ENCODE results near the gene PTGDS.

The PTGDS gene

GRCh38 chr9:136974817-136975535, 2.3 kb upstream of the PTGDS start:
- no peak for DNase-seq

- DNase-seq: no peak
These were observed 1.7 kb upstream of the PTGDS start for GRCh38 chr9:136975644-136976043.

DNA sequence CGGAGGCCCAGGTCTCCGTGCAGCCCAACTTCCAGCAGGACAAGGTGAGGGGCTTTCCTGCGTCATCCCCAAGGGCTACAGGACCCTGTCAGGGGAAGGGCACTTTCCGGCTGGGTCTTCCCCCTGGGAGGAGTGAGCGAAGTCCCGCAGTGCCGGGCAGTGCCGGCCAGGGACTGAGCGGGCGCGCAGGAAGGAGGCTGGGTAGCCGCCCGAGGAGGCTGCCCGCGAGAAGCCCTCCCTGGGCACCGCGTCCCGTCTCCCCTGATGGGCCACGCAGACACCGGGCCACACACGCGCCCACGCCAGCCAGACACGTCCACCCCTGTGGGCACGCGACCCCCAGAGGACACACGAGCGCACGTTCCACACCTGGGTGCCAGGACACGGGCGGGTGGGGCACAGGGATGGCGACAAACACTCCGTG, 357 bp downstream of the PTGDS start:
- DNase-seq: no peak

DNA sequence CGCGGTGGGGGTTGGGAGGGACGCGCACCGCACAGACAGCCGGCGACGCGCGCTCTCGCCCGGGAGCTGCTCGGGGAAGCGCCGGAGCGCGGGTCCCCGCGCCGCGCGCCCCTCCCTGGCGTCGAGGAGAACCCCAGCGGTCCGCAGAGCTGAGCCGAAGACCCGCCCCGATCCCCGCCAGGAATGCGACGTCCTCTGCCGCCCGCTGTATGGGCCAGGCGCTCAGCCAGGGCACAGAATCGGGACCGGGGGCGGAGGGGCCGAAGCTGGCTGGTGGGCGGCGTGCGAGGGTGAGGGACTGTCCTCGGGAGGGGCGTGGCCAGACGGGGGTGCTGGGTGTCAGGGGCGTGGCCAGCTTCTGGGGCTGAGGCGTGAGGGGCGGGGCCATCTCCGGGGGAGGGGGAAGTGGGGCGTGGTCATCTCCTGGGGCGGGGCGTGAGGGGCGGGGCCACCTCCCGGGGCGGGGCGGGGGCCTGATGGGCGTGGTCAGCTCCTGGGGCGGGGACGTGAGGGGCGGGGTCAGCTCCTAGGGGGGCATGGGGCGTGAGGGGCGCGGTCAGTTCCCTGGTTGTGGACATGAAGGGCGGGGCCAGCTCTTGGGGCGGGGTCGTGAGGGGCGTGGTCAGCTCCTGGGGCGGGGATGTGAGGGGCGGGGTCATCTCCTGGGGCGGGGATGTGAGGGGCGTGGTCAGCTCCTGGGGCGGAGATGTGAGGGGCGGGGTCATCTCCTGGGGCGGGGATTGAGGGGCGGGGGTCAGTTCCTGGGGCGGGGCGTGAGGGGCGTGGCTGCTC, 965 bp downstream of the PTGDS start:
- DNase-seq: peak; percentile 74

DNA sequence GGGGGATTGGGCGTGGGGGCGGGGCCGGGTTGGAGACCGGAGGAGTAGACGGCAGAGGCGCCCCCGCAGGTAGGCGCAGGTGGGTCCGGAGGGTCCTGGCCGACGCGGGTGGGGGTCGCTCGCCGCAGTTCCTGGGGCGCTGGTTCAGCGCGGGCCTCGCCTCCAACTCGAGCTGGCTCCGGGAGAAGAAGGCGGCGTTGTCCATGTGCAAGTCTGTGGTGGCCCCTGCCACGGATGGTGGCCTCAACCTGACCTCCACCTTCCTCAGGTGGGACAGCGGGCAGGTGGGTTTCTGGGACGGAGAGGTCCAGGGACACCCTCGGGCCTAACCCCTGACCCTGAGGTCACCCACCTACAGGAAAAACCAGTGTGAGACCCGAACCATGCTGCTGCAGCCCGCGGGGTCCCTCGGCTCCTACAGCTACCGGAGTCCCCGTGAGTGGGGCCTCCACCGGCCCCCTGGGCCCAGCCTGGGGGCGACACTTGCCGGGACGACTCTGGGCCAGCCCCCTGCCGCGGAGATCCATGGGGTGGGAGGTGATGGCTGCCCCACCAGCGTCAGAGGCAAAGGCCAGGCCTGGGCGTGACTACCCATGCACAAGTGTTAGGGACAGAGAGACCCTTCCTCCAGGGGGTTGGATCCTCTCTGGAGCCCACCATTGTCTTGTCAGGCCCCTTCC, 1.7 kb downstream of the PTGDS start:
- DNase-seq: no peak

DNA sequence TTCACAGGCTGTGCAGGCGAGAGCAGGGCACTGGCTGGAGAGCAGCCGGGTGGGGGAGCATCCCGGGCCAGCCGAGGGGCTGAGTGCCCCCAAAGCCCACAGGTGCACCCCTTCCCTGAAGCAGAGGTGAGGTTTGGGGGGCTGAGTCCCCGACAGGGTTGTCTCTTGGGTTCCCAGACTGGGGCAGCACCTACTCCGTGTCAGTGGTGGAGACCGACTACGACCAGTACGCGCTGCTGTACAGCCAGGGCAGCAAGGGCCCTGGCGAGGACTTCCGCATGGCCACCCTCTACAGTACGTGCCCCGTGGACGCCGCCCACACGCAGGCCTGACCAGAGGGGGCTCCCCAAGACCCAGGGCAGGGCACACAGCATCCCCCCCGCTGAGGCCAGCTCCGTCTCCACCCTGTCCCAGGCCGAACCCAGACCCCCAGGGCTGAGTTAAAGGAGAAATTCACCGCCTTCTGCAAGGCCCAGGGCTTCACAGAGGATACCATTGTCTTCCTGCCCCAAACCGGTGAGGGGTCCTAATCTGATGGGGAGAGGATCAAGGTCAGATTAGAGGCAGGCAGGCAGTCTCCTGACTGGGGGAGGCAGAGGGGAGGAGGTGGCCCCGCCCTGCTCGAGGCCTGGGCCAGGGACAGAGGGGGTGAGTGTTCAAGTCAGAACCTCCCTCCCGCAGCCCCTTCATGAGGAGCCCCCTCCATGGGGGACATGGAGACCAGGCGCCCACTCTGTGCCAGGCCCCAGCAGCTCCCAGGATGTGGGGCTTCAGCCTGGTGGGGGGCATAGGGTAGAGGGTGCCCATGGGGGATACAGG, 2.7 kb downstream of the PTGDS start:
- DNase-seq: no peak

DNA sequence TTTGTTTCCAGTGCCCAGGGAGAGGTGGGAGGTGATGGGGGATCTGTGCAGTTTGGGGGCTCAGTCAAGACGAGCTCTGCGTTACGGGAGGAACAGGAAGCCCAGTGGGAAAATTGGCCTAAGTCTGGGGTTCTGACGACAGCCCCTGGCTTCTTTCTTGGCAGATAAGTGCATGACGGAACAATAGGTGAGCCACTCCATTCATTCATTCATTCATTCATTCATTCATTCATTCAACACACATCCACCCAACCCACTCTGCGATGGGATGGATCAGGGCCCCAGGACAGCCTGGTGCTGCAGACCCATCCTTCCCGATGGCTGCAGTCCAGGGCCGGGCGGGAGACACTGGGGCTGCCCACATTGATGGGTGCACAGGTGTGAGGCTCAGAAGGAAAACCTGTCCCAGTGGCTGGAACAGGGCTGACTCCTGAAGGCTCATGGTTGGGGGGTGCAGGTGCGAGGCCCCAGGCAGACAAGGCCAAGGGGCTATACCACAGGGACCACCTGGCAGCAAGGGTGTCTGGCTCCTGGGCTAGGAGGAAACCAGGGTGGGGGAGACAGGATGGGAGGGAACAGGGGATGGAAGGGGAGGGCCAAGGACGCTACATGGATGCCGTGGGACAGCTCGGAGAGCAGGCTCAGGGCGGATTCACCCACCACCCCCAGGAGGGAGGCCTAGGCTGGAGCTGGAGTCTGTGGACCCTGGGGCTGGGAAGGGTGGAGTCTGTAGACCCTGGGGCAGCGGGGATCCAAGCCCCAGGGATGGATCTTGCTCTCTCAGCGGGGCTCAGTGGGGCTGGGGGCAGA, 3.6 kb downstream of the PTGDS start:
- DNase-seq: no peak

GRCh38 chr9:136981588-136982231, 4.4 kb downstream of the PTGDS start:
- no peak for DNase-seq

- DNase-seq: no peak
These were observed 5.1 kb downstream of the PTGDS start, which contains the start of gene LCNL1 for GRCh38 chr9:136982232-136983051. TSS of gene LCNL1 (plus strand) at chr9:136982993. CDS start at chr9:136983587, 594 bp downstream.

- DNase-seq: no peak
These were observed 5.9 kb downstream of the PTGDS start for GRCh38 chr9:136983167-136983566.

- DNase-seq: no peak
These were observed 6.5 kb downstream of the PTGDS start for GRCh38 chr9:136983656-136984314.

DNA sequence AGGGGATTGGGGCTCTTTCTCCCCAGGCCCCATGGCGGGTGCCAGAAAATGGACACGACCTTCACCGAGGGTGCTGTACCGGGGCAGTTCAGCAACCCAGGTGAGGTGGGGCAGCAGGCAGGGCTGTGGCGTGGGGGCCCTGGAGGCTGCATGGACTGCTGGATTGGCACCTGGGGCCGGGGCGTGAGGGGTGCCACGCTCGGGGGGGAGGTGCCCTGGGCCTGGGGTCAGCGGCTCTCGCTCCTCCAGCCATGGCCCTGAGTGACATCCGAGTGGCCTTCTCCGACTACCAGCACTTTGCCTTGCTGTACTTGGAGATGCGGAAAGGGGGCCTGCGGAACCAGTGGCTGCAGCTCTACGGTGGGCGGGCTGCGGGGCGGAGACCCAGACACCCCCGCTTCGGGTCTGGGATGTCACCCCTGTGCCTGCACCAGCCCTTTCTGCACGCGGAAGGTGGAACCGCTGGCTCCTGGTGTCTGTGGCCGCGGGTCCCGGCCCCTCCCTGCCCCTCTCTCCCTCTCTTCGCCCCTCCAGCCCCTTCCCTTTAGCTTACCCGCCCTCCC, 7.2 kb downstream of the PTGDS start:
- no peak for DNase-seq

DNA sequence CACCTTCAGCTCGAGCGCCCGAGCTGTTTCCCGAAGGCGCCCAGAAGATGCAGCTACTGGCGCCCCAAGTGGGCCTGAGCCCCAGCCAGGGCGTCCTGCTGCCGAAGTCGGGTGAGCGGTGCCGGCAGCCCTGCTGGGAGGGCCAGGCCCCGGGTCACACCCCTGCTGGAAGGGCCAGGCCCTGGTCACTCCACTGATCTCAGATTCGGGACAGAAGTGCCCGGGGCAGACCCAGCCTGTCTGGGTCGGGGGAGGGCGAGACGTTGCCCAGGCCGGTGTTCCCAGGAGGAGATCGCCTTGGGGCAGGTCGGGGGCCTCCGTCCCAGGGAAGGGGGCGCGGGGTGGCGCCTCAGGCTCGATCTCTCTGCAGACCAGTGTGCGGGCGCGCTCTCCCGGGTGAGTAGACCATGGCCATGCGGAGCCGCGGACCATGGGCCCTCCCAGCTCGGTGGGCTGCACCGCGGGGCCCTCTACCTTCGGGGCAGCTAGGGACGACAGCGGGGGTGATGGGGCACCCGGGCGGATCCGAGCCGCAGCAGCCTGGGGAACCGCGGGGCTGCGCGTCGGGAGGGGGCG, 7.8 kb downstream of the PTGDS start:
- no peak for DNase-seq

GRCh38 chr9:136985853-136986252, 8.5 kb downstream of the PTGDS start:
- no peak for DNase-seq

DNA sequence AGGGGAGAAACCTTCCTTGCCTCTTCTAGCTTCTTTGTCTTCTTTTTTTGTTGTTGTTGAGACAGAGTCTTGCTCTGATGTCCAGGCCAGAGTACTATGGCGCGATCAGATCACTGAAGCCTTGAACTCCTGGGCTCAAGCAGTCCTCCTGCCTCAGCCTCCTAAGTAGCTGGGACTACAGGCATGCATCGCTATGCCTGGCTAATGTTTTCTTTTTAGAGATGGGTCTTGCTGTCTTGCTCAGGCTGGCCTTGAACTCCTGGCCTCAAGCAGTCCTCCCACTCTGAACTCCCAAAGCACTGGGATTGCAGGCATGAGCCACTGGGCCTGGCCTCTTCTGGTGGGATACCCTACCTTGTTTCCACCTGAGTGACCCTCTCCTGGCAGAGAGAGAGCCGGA, 11.6 kb downstream of the PTGDS start:
- no peak for DNase-seq

DNA sequence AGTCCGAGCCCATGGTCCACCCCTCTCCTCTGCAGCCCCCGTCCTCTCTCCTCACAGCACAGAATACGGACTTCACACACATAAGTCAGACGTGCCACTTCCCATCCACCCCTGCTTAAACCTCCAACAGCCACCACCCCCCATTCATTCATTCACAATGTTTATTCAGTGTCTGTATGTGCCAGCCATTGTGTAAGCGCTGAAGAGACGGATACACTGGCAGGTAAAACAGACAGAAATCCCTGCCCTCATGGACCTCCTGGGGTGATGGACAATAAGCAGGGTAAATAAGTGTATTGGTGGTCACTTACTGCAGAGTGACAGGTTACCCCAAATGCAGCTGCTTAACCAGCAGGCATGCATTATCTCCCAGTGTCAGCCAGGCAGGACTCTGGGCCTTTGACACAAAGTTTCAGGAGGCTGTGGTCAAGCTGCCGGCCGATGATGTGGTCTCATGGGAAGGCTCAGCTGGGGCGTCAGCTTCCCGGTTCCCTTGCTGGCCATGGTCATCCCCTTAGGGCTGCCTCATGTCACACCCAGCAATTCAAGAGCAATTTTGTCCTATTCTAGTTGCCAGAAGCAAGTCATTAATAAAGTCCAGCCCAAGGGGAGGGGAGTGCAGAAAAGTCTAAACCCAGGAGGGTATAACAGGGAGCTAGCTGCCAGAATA, 13.1 kb downstream of the PTGDS start:
- peak; percentile 81 for DNase-seq

- peak; percentile 90 for DNase-seq
These were observed 14.9 kb downstream of the PTGDS start, which contains the start of gene PAXX for GRCh38 chr9:136991993-136992818. TSS of gene PAXX (plus strand) at chr9:136992422. CDS start at chr9:136992444, 22 bp downstream.
